Neural cell (in vitro differentiated cells): ENCODE data around the gene OR2A7.
"Not testable (repeated sequence)": the region's sequence is repeated elsewhere in the genome, so short reads cannot be mapped to it uniquely, and the experiment has no call there.

Source experiments
- RAD21 ChIP-seq: fragments of 450-650 bp; conservative IDR thresholded peaks from 2 replicates; pipeline ENCODE4 v1.6.1; 2014; ENCODE audit warnings: antibody characterized with exemption, mild to moderate bottlenecking, moderate library complexity
- TF ChIP-seq, protein P1 (sequence below): fragments of 450-650 bp; IDR thresholded peaks from 2 replicates; pipeline ENCODE4 v1.5.1; 2014; ENCODE audit warnings: antibody characterized with exemption, mild to moderate bottlenecking, moderate library complexity; ENCODE audit not compliant: poor library complexity, severe bottlenecking

DNA sequence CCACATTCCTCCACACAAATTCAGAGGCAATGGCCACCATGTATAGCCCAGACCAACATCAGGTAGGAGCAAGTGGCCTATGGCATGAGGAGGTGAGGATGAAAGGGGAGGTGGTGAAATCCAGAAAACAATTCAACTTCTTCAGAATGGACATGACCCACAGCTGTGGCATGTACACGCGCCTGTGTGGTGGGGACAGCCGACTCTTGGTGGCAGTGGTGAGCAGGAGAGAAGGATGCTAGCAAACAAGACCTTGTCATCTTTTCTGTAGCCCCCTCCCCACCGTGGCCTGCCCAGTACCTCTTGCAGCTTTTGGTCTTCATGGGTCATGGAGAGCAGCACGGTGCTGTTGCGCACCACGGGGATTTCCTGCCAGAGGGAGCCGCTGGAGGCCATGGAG lies 17.4 kb upstream of the OR2A7 start:
- not testable (repeated sequence) for TF ChIP-seq RAD21
- TF ChIP-seq, protein P1, sequence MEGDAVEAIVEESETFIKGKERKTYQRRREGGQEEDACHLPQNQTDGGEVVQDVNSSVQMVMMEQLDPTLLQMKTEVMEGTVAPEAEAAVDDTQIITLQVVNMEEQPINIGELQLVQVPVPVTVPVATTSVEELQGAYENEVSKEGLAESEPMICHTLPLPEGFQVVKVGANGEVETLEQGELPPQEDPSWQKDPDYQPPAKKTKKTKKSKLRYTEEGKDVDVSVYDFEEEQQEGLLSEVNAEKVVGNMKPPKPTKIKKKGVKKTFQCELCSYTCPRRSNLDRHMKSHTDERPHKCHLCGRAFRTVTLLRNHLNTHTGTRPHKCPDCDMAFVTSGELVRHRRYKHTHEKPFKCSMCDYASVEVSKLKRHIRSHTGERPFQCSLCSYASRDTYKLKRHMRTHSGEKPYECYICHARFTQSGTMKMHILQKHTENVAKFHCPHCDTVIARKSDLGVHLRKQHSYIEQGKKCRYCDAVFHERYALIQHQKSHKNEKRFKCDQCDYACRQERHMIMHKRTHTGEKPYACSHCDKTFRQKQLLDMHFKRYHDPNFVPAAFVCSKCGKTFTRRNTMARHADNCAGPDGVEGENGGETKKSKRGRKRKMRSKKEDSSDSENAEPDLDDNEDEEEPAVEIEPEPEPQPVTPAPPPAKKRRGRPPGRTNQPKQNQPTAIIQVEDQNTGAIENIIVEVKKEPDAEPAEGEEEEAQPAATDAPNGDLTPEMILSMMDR = not testable (repeated sequence)
